Cardiac fibroblast (primary cell): ENCODE data around the gene SNX24.

Experiments used
- DNase-seq, 2 donors: peaks; one replicate each; pipeline versions ENCODE4 v3.0.0 to v3.0.0-alpha.2; 2010; ENCODE audit warnings: low read depth in 2 of 2
- H3K4me3 ChIP-seq, 2 donors: replicated peaks in 1 of 2; 1 replicate in 1 of 2; 2 replicates in 1 of 2; pipeline ENCODE4 v1.5.1; 2011; ENCODE audit warnings: low read depth in 2 of 2, low read length in 2 of 2, mild to moderate bottlenecking in 2 of 2, moderate library complexity in 1 of 2
- CTCF ChIP-seq: IDR thresholded peaks from one replicate; pipeline ENCODE4 v1.5.1; 2011; ENCODE audit warnings: low read depth, mild to moderate bottlenecking, low read length, inconsistent platforms

Gene SNX24

GRCh38 chr5:123036391-123037103, 191.1 kb downstream of the SNX24 start, which contains the start of gene PPIC:
PPIC (minus strand) TSS chr5:123036725; CDS start chr5:123036625, 100 bp downstream.
- TF ChIP-seq CTCF, result no peak
- peak; percentile 83 to 87 for DNase-seq

GRCh38 chr5:123037104-123037418, 191.6 kb downstream of the SNX24 start:
- peak overlapping the region; percentile 86 to 93 for H3K4me3 ChIP-seq

More at GRCh38 chr5:123036391-123037103, 191.1 kb downstream of the SNX24 start, which contains the start of gene PPIC:
- peak within 1 kb of the TSS; percentile 86 to 93 for H3K4me3 ChIP-seq

GRCh38 chr5:123039673-123040072, 194.3 kb downstream of the SNX24 start:
- H3K4me3 ChIP-seq, result no peak overlapping the region
- DNase-seq, result no peak
- no peak for TF ChIP-seq CTCF

More at GRCh38 chr5:123037104-123037418, 191.6 kb downstream of the SNX24 start:
- no peak for DNase-seq
- no peak for TF ChIP-seq CTCF

GRCh38 chr5:123044926-123045617, 199.7 kb downstream of the SNX24 start:
- no peak for TF ChIP-seq CTCF
- no peak for DNase-seq
- no peak overlapping the region for H3K4me3 ChIP-seq

GRCh38 chr5:123046222-123046621, 200.8 kb downstream of the SNX24 start:
- H3K4me3 ChIP-seq, result no peak overlapping the region
- no peak for TF ChIP-seq CTCF
- DNase-seq, result no peak

GRCh38 chr5:123047706-123048105, 202.3 kb downstream of the SNX24 start:
- DNase-seq, result peak in 1 of 2 donors; percentile 3
- H3K4me3 ChIP-seq, result no peak overlapping the region
- TF ChIP-seq CTCF, result no peak
